ENCODE measurements around the gene OSBPL8.

DNA sequence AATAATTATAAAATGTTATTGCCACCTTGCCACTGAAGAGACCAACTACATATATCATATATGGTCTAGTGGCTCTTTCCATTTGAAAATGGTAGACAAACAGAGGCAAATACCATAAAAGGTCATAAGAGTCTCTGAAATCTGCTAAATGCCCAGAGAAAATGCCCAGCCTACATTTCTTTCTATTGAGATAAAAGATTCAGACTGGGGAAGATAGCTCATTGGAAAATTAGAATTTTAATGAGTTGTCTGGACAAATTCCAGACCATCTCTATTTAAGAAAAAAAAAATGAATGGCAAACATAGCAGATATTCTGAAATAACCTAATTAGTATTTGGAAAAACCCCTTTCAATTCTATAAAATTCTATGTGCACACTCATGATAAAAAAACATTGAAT, 131.5 kb downstream of the OSBPL8 start:
- TF ChIP-seq EZH2 (IDR thresholded peaks at IDR 0.05; ENCODE audit: borderline replicate concordance, low read length): no peak
- TF ChIP-seq, protein P1, sequence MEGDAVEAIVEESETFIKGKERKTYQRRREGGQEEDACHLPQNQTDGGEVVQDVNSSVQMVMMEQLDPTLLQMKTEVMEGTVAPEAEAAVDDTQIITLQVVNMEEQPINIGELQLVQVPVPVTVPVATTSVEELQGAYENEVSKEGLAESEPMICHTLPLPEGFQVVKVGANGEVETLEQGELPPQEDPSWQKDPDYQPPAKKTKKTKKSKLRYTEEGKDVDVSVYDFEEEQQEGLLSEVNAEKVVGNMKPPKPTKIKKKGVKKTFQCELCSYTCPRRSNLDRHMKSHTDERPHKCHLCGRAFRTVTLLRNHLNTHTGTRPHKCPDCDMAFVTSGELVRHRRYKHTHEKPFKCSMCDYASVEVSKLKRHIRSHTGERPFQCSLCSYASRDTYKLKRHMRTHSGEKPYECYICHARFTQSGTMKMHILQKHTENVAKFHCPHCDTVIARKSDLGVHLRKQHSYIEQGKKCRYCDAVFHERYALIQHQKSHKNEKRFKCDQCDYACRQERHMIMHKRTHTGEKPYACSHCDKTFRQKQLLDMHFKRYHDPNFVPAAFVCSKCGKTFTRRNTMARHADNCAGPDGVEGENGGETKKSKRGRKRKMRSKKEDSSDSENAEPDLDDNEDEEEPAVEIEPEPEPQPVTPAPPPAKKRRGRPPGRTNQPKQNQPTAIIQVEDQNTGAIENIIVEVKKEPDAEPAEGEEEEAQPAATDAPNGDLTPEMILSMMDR (IDR thresholded peaks at IDR 0.05; ENCODE audit: low read length): no peak
